GM12891 (cell line): ENCODE data around the gene MIPEP.

ENCODE experiments used
- PAX5 ChIP-seq: IDR thresholded peaks from 2 replicates; pipeline ENCODE4 v1.6.1; 2011; ENCODE audit warnings: low read length, moderate library complexity, mild to moderate bottlenecking; ENCODE audit not compliant: insufficient read depth, severe bottlenecking
- POLR2A ChIP-seq: IDR thresholded peaks from 2 replicates; pipeline ENCODE4 v1.6.1; 2011; ENCODE audit warnings: low read depth, low read length, control low read depth
- POLR2AphosphoS5 ChIP-seq: IDR thresholded peaks from 2 replicates; pipeline ENCODE4 v1.6.1; 2011; ENCODE audit warnings: low read depth, low read length, control low read depth
- POU2F2 ChIP-seq: IDR thresholded peaks from 2 replicates; pipeline ENCODE4 v1.6.1; 2011; ENCODE audit warnings: low read depth, mild to moderate bottlenecking, control low read depth, low read length, moderate library complexity
- SPI1 ChIP-seq: IDR thresholded peaks from 2 replicates; pipeline ENCODE4 v1.6.1; 2011; ENCODE audit warnings: low read depth, low read length, control low read depth
- TAF1 ChIP-seq: IDR thresholded peaks from 2 replicates; pipeline ENCODE4 v1.6.1; 2011; ENCODE audit warnings: low read depth, low read length, control low read depth

DNA sequence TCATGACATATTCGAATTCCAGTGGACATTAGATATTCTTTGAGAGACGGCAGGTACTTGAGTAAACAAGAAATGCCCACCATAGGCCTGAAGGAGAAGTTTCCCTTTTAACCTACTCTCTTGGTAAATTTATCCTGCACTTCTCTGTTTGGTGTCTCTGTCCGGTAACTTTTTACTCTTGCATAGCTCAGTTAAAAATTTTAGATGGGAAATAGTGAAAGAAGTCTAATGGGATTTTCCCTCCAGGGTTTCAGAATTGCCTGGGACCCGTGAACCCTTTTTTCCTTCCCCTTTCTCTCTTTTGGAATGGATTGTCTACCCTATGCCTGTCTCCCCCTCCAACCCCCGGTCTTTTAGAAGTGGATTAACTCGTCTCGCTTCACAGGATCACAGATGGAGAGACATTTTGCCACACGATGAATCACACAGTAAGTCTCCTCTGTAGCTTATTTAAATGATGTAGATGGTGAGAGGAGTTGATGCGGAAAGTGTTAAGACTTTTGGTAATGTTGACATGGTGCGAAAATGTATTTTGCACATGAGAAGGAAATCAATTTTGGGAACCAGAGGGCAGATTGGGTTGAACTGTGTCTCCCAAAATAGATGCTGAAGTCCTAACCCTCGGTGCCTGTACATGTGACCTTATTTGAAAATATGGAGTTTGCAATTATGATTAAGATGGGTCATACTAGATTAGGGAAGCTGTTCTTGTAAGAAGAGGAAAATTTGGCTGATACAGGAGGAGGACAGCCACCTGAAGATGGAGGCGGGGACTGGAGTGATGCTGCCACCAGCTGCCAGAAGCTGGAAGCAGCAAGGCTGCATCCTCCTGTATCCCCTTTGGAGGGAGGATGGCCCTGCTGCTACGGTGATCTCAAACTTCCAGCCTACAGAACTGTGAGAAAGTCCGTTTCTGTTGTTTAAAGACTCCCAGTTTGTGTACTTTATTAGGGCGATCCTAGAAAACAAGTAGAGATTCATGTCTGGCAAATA is 711 bp upstream of the MIPEP start:
- TF ChIP-seq POLR2AphosphoS5 = no peak
- TF ChIP-seq SPI1 = no peak
- TF ChIP-seq POLR2A = no peak
- TF ChIP-seq TAF1 = no peak
- no peak for TF ChIP-seq PAX5
- TF ChIP-seq POU2F2 = no peak
